HepG2 (cell line): ENCODE data around the gene ZNF574. TPM values are rescaled to one million over a fixed set of nuclear protein-coding genes. Genes with fewer than 3 reads are reported as not detected.

Experiments used
- ATAC-seq: fragments of 200-7000 bp; cut with Tn5 transposase; 3 replicates; pipeline ENCODE4 v1.9.1; 2020; ENCODE audit warnings: mild to moderate bottlenecking, moderate library complexity
- BruUV-seq: library from RNA; stranded (reverse); fragments of 400-500 nt; replicated peaks from 2 replicates; lab custom pipeline; 2021; lab: Mats Ljungman, UMichigan
- CTCF ChIA-PET: fragments of 300-600 bp; formaldehyde crosslinking; extraction: SDS; loops from one replicate; lab custom pipeline; 2021; ENCODE audit warnings: low total read pairs, inconsistent platforms, low intra/inter-chr PET ratio; lab: Yijun Ruan, JAX
- POLR2A ChIA-PET: fragments of 350-600 bp; sonication (Branson Sonifier 250); formaldehyde crosslinking; loops from one replicate; lab custom pipeline; 2020; ENCODE audit warnings: antibody characterized with exemption, inconsistent platforms; lab: Yijun Ruan, JAX
- DNase-seq: peaks from one replicate; pipeline ENCODE4 v3.0.0-alpha.2; 2015; ENCODE audit warnings: low spot score
- FAIRE-seq: peaks from 3 replicates; lab custom pipeline; 2011; peaks lifted over from hg19 to GRCh38; lab: Jason Lieb, UNC
- H2AFZ ChIP-seq: one replicate; pipeline ENCODE4 v1.6.1; 2011; ENCODE audit warnings: low read length, inconsistent platforms
- H3K27ac ChIP-seq: fragments of 300-600 bp; 3 replicates; pipeline ENCODE4 v1.8.0; 2011; ENCODE audit warnings: mixed run types, mild to moderate bottlenecking, mixed read lengths, low read length, inconsistent platforms; ENCODE audit not compliant: insufficient read depth; ENCODE audit errors: extremely low read length
- H3K27me3 ChIP-seq, 2 experiments: fragments of 200-600 bp in 1 of 2; 2 replicates in 1 of 2; 3 replicates in 1 of 2; pipeline versions ENCODE4 v1.6.0 to v1.8.0; 2011; ENCODE audit warnings: low read length in 2 of 2, mild to moderate bottlenecking in 2 of 2, moderate library complexity in 2 of 2, inconsistent platforms in 1 of 2; ENCODE audit not compliant: insufficient read depth in 2 of 2, control insufficient read depth in 1 of 2
- H3K36me3 ChIP-seq, 2 experiments: fragments of 200-600 bp in 1 of 2; replicated peaks in 1 of 2; 2 replicates in 1 of 2; 3 replicates in 1 of 2; pipeline versions ENCODE4 v1.5.1 to v1.8.0; 2011; ENCODE audit warnings: low read length in 2 of 2, inconsistent platforms in 1 of 2; ENCODE audit not compliant: insufficient read depth in 2 of 2, control insufficient read depth in 1 of 2
- H3K4me1 ChIP-seq: 2 replicates; pipeline ENCODE4 v1.5.1; 2012; ENCODE audit warnings: low read length, inconsistent platforms; ENCODE audit not compliant: insufficient read depth
- H3K4me2 ChIP-seq: 2 replicates; pipeline ENCODE4 v1.6.0; 2011; ENCODE audit warnings: low read depth, low read length, inconsistent platforms
- H3K4me3 ChIP-seq, 3 experiments: fragments of 200-600 bp in 1 of 3; sonication (generic), shearing (Covaris generic) in 1 of 3; replicated peaks in 1 of 3; 2 replicates each; pipeline ENCODE4 v1.5.1; 2011 to 2016; ENCODE audit warnings: low read length in 3 of 3, inconsistent platforms in 2 of 3, low read depth in 2 of 3, mild to moderate bottlenecking in 2 of 3, control low read depth in 1 of 3, mixed read lengths in 1 of 3; ENCODE audit not compliant: insufficient read depth in 1 of 3
- H3K79me2 ChIP-seq: one replicate; pipeline ENCODE4 v1.6.1; 2011; ENCODE audit warnings: low read length, inconsistent platforms; ENCODE audit not compliant: insufficient read depth
- H3K9ac ChIP-seq: 2 replicates; pipeline ENCODE4 v1.6.0; 2011; ENCODE audit warnings: mild to moderate bottlenecking, low read depth, low read length, inconsistent platforms; ENCODE audit not compliant: insufficient read depth
- H3K9me3 ChIP-seq: 2 replicates; pipeline ENCODE4 v1.5.1; 2012; ENCODE audit warnings: mild to moderate bottlenecking, low read length
- H4K20me1 ChIP-seq: 2 replicates; pipeline ENCODE4 v1.6.0; 2011; ENCODE audit warnings: inconsistent platforms, mild to moderate bottlenecking, low read length, moderate library complexity; ENCODE audit not compliant: insufficient read depth
- CENPBD1 ChIP-seq: sonication (generic); formaldehyde crosslinking; IDR thresholded peaks from 2 replicates; pipeline ENCODE4 v1.8.0; 2022; ENCODE audit warnings: missing genetic modification reagents, low read depth, mild to moderate bottlenecking, borderline replicate concordance
- E2F1 ChIP-seq: sonication (generic); formaldehyde crosslinking; IDR thresholded peaks from 2 replicates; pipeline ENCODE4 v1.5.0; 2020; ENCODE audit warnings: missing genetic modification reagents
- ELF4 ChIP-seq: sonication (generic); formaldehyde crosslinking; IDR thresholded peaks from 2 replicates; pipeline ENCODE4 v1.5.0; 2020; ENCODE audit warnings: missing genetic modification reagents, mild to moderate bottlenecking, moderate library complexity, borderline replicate concordance
- FOXA3 ChIP-seq: IDR thresholded peaks from 2 replicates; pipeline ENCODE4 v1.6.1; 2016; ENCODE audit warnings: missing genetic modification reagents, missing compliant biosample characterization
- HMGXB4 ChIP-seq, 2 experiments: sonication (generic) in 1 of 2; formaldehyde crosslinking in 1 of 2; IDR thresholded peaks; 2 replicates each; pipeline versions ENCODE4 v1.4.0 to v1.6.1; 2018 to 2020; ENCODE audit warnings: missing genetic modification reagents in 2 of 2, borderline replicate concordance in 1 of 2, low read depth in 1 of 2, mild to moderate bottlenecking in 1 of 2, missing biosample characterization in 1 of 2
- JUND ChIP-seq: sonication (generic); formaldehyde crosslinking; IDR thresholded peaks from 2 replicates; pipeline ENCODE4 v1.8.0; 2022; ENCODE audit warnings: mild to moderate bottlenecking, missing genetic modification reagents
- MBNL3 ChIP-seq: fragments of 250-450 bp; sonication (Bioruptor Pico); conservative IDR thresholded peaks from 2 replicates; pipeline ENCODE4 v1.8.0; 2022; ENCODE audit warnings: mild to moderate bottlenecking, inconsistent platforms
- MNT ChIP-seq: fragments of 450-650 bp; IDR thresholded peaks from 2 replicates; pipeline ENCODE4 v1.6.1; 2016
- NCOR1 ChIP-seq: fragments of 200-600 bp; sonication (generic); IDR thresholded peaks from 2 replicates; pipeline ENCODE4 v1.7.0; 2017; ENCODE audit warnings: antibody characterized with exemption, low read length, borderline replicate concordance
- SRSF1 ChIP-seq: fragments of 200-400 bp; formaldehyde crosslinking; optimal IDR thresholded peaks from 2 replicates; pipeline ENCODE3; 2017; ENCODE audit warnings: mild to moderate bottlenecking, low read depth, low read length, moderate library complexity
- ZBTB38 ChIP-seq: sonication (generic); formaldehyde crosslinking; IDR thresholded peaks from 2 replicates; pipeline ENCODE4 v1.5.1; 2020; ENCODE audit warnings: mild to moderate bottlenecking, missing genetic modification reagents
- ZNF17 ChIP-seq: sonication (generic); formaldehyde crosslinking; IDR thresholded peaks from 2 replicates; pipeline ENCODE4 v1.5.0; 2020; ENCODE audit warnings: mild to moderate bottlenecking, missing genetic modification reagents
- ZNF550 ChIP-seq: sonication (generic); formaldehyde crosslinking; IDR thresholded peaks from 2 replicates; pipeline ENCODE4 v1.4.0; 2020; ENCODE audit warnings: mild to moderate bottlenecking, missing genetic modification reagents, borderline replicate concordance
- ZNF629 ChIP-seq: sonication (generic); formaldehyde crosslinking; conservative IDR thresholded peaks from 2 replicates; pipeline ENCODE4 v1.5.0; 2020; ENCODE audit warnings: missing genetic modification reagents
- ZNF883 ChIP-seq: sonication (generic); formaldehyde crosslinking; IDR thresholded peaks from 2 replicates; pipeline ENCODE4 v1.5.1; 2020; ENCODE audit warnings: mild to moderate bottlenecking, missing genetic modification reagents; ENCODE audit errors: not compliant biosample characterization
- WGBS: methylation state at CpG from one replicate; pipeline ENCODE4 v1.1.6; 2017; ENCODE audit warnings: low lambda C conversion rate; 5-methylcytosine and 5-hydroxymethylcytosine counted together
- in situ Hi-C: cut with HindIII; loops from 2 replicates; pipeline ENCODE4 v1.10.0; 2017; ENCODE audit warnings: low pct_unique_long_range_greater_than_20kb; ENCODE audit not compliant: extremely low pct_ligation_motif_present
- intact Hi-C: fragments of 100-400 bp; cut with micrococcal nuclease; formaldehyde crosslinking; loops from one replicate; pipeline ENCODE4 v1.10.0; 2022; ENCODE audit not compliant: unreplicated experiment
- polyA plus RNA-seq, 8 experiments: library from polyadenylated mRNA; depleted of rRNA in 3 of 8; stranded (reverse) in 7 of 8; unstranded in 1 of 8; fragments of >200 nt; fragmentation: Illumina TruSeq in 4 of 8; extraction: Trizol in 4 of 8; gene quantifications; 2 replicates each; pipeline versions ENCODE4 v1.2.1 to v1.2.3, GENCODE V29; 2011 to 2016; ENCODE audit warnings: low read depth in 4 of 8, missing spikeins in 1 of 8, mixed read lengths in 1 of 8; ENCODE audit not compliant: insufficient read depth in 1 of 8
- total RNA-seq, 5 experiments: library from RNA; depleted of rRNA; stranded (reverse); fragments of >200 nt; fragmentation: Illumina TruSeq; extraction: Trizol; gene quantifications; 2 replicates each; pipeline ENCODE4 v1.2.3, GENCODE V29; 2016; ENCODE audit warnings: low read depth in 1 of 5

The ZNF574 gene
- total and polyA plus RNA-seq, 2 of the 13 experiments (the other 11 are each of a cell fraction or from before 2014, with no cell fraction given): 7.7 to 7.9 TPM

GRCh38 chr19:42109896-42110295, 33.9 kb downstream of the ZNF574 start:
- Histone ChIP-seq H3K9ac (no peak overlapping the region), H3K27ac (no peak overlapping the region), H3K4me2 (no peak overlapping the region), H3K79me2 (no peaks in the 10 kb centered on the region), H3K36me3 (no peaks in the 10 kb centered on the region), H3K9me3 (no peaks in the 10 kb centered on the region), H3K27me3 (no peaks in the 10 kb centered on the region; a peak in 2 of 5 replicates), H3K4me1 (no peaks in the 10 kb centered on the region), H4K20me1 (no peaks in the 10 kb centered on the region), H3K4me3 (no peak overlapping the region), H2AFZ (no peak overlapping the region)
- no TSS peak for BruUV-seq
- ATAC-seq: no peak
- DNase-seq: no peak
- intact Hi-C loops: no loop called here
- in situ Hi-C loops: no loop called here
- CTCF ChIA-PET: interaction anchor here (2.5 kb wide), 1 partner anchor 74 kb away, joined by 26 read pairs; no protein-coding TSS in a partner anchor
- POLR2A ChIA-PET: no interaction called here
- TF ChIP-seq JUND (no peak), CENPBD1 (CRISPR knock-in tag) (no peak), FOXA3 (CRISPR knock-in tag) (no peak), ZNF17 (CRISPR knock-in tag) (no peak), ZBTB38 (CRISPR knock-in tag) (no peak), ZNF629 (no peak), E2F1 (CRISPR knock-in tag) (no peak), MBNL3 (CRISPR knock-in tag) (no peak), HMGXB4 (CRISPR knock-in tag; IDR thresholded peaks at IDR 0.05; ENCODE audit: borderline replicate concordance in 1 of 2, low read depth in 1 of 2) (no peak), NCOR1 (no peak), ZNF550 (CRISPR knock-in tag) (no peak), ZNF883 (CRISPR knock-in tag) (no peak), MNT (no peak), ELF4 (CRISPR knock-in tag) (no peak), SRSF1 (no peak)
- FAIRE-seq: no peak
- WGBS: 28% methylated on average over 3 of the region's 3 CpGs
